ENCODE results near the gene ZNF862. TPM values are rescaled to one million over a fixed set of nuclear protein-coding genes. Genes with fewer than 3 reads are reported as not detected.

The ZNF862 gene
- total RNA-seq, 2 donors from 2014 or later = 11.4 to 17.3 TPM

DNA sequence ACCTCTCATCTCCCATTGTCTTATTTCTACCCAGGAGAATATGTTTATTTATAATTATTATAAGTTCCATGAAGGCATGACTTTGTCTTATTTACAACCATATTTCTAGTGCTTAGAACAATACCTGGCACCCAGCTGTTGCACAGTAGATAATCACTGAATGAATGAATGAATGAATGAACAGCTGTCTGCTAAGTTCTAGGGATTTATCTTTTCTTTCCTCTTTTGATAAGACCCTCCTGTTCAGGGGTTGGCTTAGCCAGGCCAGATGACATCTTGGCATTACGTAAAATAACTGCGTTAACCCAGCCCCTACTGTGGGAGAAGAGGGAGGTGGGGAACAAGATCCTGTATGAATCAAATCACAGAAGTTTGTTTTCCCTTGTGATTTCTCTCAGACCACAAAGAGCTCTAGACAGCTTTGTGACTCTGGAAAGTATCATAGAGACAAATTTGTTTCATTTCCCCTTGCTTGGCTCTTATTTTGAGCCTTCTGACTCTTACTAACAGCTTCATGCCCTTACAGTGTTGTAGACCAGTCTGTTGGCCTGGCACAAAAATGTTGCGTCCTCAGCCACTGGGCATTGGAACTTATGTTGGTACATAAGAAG, 8.4 kb downstream of the ZNF862 start:
- TF ChIP-seq, protein P1, sequence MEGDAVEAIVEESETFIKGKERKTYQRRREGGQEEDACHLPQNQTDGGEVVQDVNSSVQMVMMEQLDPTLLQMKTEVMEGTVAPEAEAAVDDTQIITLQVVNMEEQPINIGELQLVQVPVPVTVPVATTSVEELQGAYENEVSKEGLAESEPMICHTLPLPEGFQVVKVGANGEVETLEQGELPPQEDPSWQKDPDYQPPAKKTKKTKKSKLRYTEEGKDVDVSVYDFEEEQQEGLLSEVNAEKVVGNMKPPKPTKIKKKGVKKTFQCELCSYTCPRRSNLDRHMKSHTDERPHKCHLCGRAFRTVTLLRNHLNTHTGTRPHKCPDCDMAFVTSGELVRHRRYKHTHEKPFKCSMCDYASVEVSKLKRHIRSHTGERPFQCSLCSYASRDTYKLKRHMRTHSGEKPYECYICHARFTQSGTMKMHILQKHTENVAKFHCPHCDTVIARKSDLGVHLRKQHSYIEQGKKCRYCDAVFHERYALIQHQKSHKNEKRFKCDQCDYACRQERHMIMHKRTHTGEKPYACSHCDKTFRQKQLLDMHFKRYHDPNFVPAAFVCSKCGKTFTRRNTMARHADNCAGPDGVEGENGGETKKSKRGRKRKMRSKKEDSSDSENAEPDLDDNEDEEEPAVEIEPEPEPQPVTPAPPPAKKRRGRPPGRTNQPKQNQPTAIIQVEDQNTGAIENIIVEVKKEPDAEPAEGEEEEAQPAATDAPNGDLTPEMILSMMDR (IDR thresholded peaks at IDR 0.05) = no peak
- Histone ChIP-seq H3K27ac (no peak overlapping the region), H3K36me3 (peaks cover 20% of the 10 kb centered on the region), H3K4me3 (no peak overlapping the region), H3K9me3 (no peaks in the 10 kb centered on the region), H3K27me3 (replicated peaks; ENCODE audit: insufficient read depth) (no peaks in the 10 kb centered on the region), H3K4me1 (ENCODE audit: control insufficient read depth in 1 of 2, low read depth in 2 of 2) (no peaks in the 10 kb centered on the region)
- DNase-seq (ENCODE audit: low spot score) (no peak), ATAC-seq (ENCODE audit: insufficient number of reproducible peaks, low FRiP score, low read depth) (no peak)

DNA sequence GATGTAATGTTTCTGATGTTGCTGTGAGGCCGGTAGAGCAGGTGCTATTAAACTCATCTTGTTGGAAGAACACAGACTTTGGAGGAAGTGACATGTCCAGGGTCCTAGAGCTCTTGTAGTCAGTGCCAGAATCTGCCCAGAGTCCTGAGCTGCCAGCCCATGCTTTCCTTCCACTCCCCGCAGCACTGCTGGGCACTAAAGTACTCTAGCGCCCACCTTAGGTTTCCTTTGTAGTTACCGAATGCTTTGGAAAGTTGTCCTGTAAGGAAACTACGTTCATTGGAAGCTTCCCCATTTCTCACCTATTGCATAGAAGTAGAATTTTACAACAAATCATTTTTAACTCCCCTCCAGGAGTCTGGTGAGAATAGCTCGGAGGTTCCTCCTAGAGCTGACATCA, 11.0 kb downstream of the ZNF862 start:
- Histone ChIP-seq H3K9me3 (no peaks in the 10 kb centered on the region), H3K27me3 (replicated peaks; ENCODE audit: insufficient read depth) (no peaks in the 10 kb centered on the region), H3K4me1 (ENCODE audit: control insufficient read depth in 1 of 2, low read depth in 2 of 2) (no peaks in the 10 kb centered on the region), H3K27ac (no peak overlapping the region), H3K4me3 (no peak overlapping the region), H3K36me3 (peaks cover 30% of the 10 kb centered on the region)
- ATAC-seq (ENCODE audit: insufficient number of reproducible peaks, low FRiP score, low read depth) (no peak), DNase-seq (ENCODE audit: low spot score) (no peak)
- TF ChIP-seq, protein P1 (IDR thresholded peaks at IDR 0.05) = no peak

GRCh38 chr7:149850007-149850594, 11.9 kb downstream of the ZNF862 start:
- ATAC-seq (ENCODE audit: insufficient number of reproducible peaks, low FRiP score, low read depth) (no peak), DNase-seq (ENCODE audit: low spot score) (no peak)
- peaks cover 30% of the 10 kb centered on the region for H3K36me3 ChIP-seq

DNA sequence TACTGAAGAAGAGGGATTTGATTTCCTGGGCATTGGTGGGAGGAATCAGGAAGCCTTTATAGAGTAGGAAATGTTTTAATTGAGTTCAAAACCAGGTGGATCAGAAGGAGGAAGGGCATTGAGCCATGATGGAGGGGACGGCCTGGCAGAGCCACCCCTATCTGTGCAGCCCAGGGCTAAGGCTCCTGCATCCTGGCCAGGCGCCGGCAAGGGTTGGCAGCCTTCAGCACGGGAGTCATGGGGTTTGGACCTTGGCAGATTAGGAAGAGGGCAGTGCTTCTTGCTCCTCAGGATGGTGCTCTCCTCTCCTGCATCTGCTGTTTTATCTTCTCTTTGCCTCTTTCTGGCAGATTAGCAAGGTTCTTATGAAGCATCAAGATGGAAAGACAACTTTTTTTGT, 12.5 kb downstream of the ZNF862 start:
- ATAC-seq (ENCODE audit: insufficient number of reproducible peaks, low FRiP score, low read depth) (no peak), DNase-seq (ENCODE audit: low spot score) (no peak)
- Histone ChIP-seq H3K27me3 (replicated peaks; ENCODE audit: insufficient read depth) (no peaks in the 10 kb centered on the region), H3K36me3 (peaks cover 29% of the 10 kb centered on the region), H3K4me3 (no peak overlapping the region), H3K9me3 (no peaks in the 10 kb centered on the region), H3K4me1 (ENCODE audit: control insufficient read depth in 1 of 2, low read depth in 2 of 2) (no peaks in the 10 kb centered on the region), H3K27ac (no peak overlapping the region)
- TF ChIP-seq, protein P1 (IDR thresholded peaks at IDR 0.05) = no peak

More at GRCh38 chr7:149850007-149850594, 11.9 kb downstream of the ZNF862 start:
- H3K27ac ChIP-seq = no peak overlapping the region
- H3K27me3 ChIP-seq (replicated peaks; ENCODE audit: insufficient read depth) = no peaks in the 10 kb centered on the region
- no peaks in the 10 kb centered on the region for H3K9me3 ChIP-seq
- no peak overlapping the region for H3K4me3 ChIP-seq
- no peaks in the 10 kb centered on the region for H3K4me1 ChIP-seq (ENCODE audit: control insufficient read depth in 1 of 2, low read depth in 2 of 2)
- TF ChIP-seq, protein P1 (IDR thresholded peaks at IDR 0.05) = no peak

- Histone ChIP-seq H3K27me3 (replicated peaks; ENCODE audit: insufficient read depth) (no peaks in the 10 kb centered on the region), H3K36me3 (peaks cover 25% of the 10 kb centered on the region), H3K4me1 (ENCODE audit: control insufficient read depth in 1 of 2, low read depth in 2 of 2) (no peaks in the 10 kb centered on the region), H3K4me3 (no peak overlapping the region), H3K27ac (no peak overlapping the region), H3K9me3 (no peaks in the 10 kb centered on the region)
- ATAC-seq (ENCODE audit: insufficient number of reproducible peaks, low FRiP score, low read depth) = no peak
- DNase-seq (ENCODE audit: low spot score) = no peak
- TF ChIP-seq, protein P1 (IDR thresholded peaks at IDR 0.05) = no peak
These were observed 13.3 kb downstream of the ZNF862 start for GRCh38 chr7:149851449-149851848.
